Panc1 (cell line): ENCODE measurements around the gene SMCO3.

Experiments
- CTCF ChIP-seq: fragments of 450-650 bp; IDR thresholded peaks from 2 replicates; pipeline ENCODE4 v1.5.1; 2017; ENCODE audit warnings: mild to moderate bottlenecking
- POLR2AphosphoS5 ChIP-seq: IDR thresholded peaks from 2 replicates; pipeline ENCODE4 v1.6.1; 2012; ENCODE audit warnings: mild to moderate bottlenecking, low read depth, low read length, moderate library complexity

- TF ChIP-seq CTCF, result no peak
- no peak for TF ChIP-seq POLR2AphosphoS5
These were observed 29.5 kb downstream of the SMCO3 start for GRCh38 chr12:14784471-14784870.
